K562 (cell line): ENCODE measurements around the gene PLOD1. TPM values are rescaled to one million over a fixed set of nuclear protein-coding genes. Genes with fewer than 3 reads are reported as not detected.

Source experiments
- ARID1B ChIP-seq: fragments of 450-650 bp; IDR thresholded peaks from 2 replicates; pipeline ENCODE4 v1.6.1; 2016; ENCODE audit warnings: antibody characterized with exemption, mild to moderate bottlenecking, inconsistent platforms
- BCOR ChIP-seq: fragments of 450-650 bp; IDR thresholded peaks from 2 replicates; pipeline ENCODE4 v1.6.1; 2016
- ESRRB ChIP-seq: fragments of 250-450 bp; sonication (Bioruptor Pico); IDR thresholded peaks from 2 replicates; pipeline ENCODE4 v1.5.0; 2020; ENCODE audit warnings: mild to moderate bottlenecking, moderate library complexity, borderline replicate concordance
- EWSR1 ChIP-seq: fragments of 450-650 bp; IDR thresholded peaks from 2 replicates; pipeline ENCODE4 v1.6.1; 2018; ENCODE audit warnings: borderline replicate concordance, mild to moderate bottlenecking, low read depth, moderate library complexity; ENCODE audit not compliant: partially characterized antibody
- FOXP1 ChIP-seq: sonication (generic); formaldehyde crosslinking; IDR thresholded peaks from 2 replicates; pipeline ENCODE4 v1.8.0; 2022; ENCODE audit warnings: mild to moderate bottlenecking, missing genetic modification reagents
- HMGN3 ChIP-seq: IDR thresholded peaks from 2 replicates; pipeline ENCODE4 v1.6.1; 2011; ENCODE audit warnings: borderline replicate concordance, low read depth, mild to moderate bottlenecking, mixed read lengths, low read length; ENCODE audit not compliant: insufficient read length; ENCODE audit errors: extremely low read depth
- HNRNPUL1 ChIP-seq: fragments of 200-400 bp; formaldehyde crosslinking; IDR thresholded peaks from 2 replicates; pipeline ENCODE4 v1.6.1; 2017; ENCODE audit warnings: low read length
- ILK ChIP-seq: fragments of 450-650 bp; IDR thresholded peaks from 2 replicates; pipeline ENCODE4 v1.6.1; 2016; ENCODE audit warnings: missing genetic modification characterization, low read depth, mild to moderate bottlenecking, missing compliant biosample characterization, moderate library complexity, borderline replicate concordance
- KDM2B ChIP-seq: fragments of 250-450 bp; sonication (Bioruptor Pico); IDR thresholded peaks from 2 replicates; pipeline ENCODE4 v1.8.0; 2021; ENCODE audit warnings: mild to moderate bottlenecking, moderate library complexity
- KLF16 ChIP-seq: IDR thresholded peaks from 2 replicates; pipeline ENCODE4 v1.6.1; 2016; ENCODE audit warnings: antibody characterized with exemption
- MTA2 ChIP-seq: fragments of 450-650 bp; IDR thresholded peaks from 2 replicates; pipeline ENCODE4 v1.6.1; 2016; ENCODE audit warnings: low read depth
- PCBP1 ChIP-seq: fragments of 200-400 bp; formaldehyde crosslinking; IDR thresholded peaks from 2 replicates; pipeline ENCODE4 v1.6.1; 2018; ENCODE audit warnings: mild to moderate bottlenecking, low read depth, low read length; ENCODE audit not compliant: poor library complexity, severe bottlenecking
- SAP30 ChIP-seq: fragments of 200-600 bp; sonication (generic); IDR thresholded peaks from 2 replicates; pipeline ENCODE4 v1.6.1; 2012; ENCODE audit warnings: borderline replicate concordance, low read depth, mild to moderate bottlenecking, moderate library complexity, low read length, control low read depth, inconsistent platforms; ENCODE audit not compliant: insufficient read depth, poor library complexity, severe bottlenecking
- SMAD1 ChIP-seq: fragments of 150-350 bp; IDR thresholded peaks from 2 replicates; pipeline ENCODE4 v1.6.1; 2014; ENCODE audit warnings: low read length, low read depth; ENCODE audit not compliant: partially characterized antibody
- SUPT5H ChIP-seq: fragments of 450-650 bp; IDR thresholded peaks from 2 replicates; pipeline ENCODE4 v1.6.1; 2016
- U2AF2 ChIP-seq: fragments of 200-400 bp; formaldehyde crosslinking; optimal IDR thresholded peaks from 2 replicates; pipeline ENCODE3; 2017; ENCODE audit warnings: low read depth, mild to moderate bottlenecking, low read length
- WHSC1 ChIP-seq: IDR thresholded peaks from one replicate; pipeline ENCODE4 v1.6.1; 2012; ENCODE audit warnings: low read length, control low read depth, inconsistent platforms
- YBX1 ChIP-seq: fragments of 450-650 bp; IDR thresholded peaks from 2 replicates; pipeline ENCODE4 v1.7.1; 2016; ENCODE audit warnings: mild to moderate bottlenecking
- ZNF263 ChIP-seq: sonication (generic); formaldehyde crosslinking; IDR thresholded peaks from 2 replicates; pipeline ENCODE4 v1.8.0; 2022; ENCODE audit warnings: mild to moderate bottlenecking, missing genetic modification reagents, borderline replicate concordance
- ZNF507 ChIP-seq: conservative IDR thresholded peaks from 2 replicates; pipeline ENCODE4 v1.6.1; 2017; ENCODE audit warnings: missing genetic modification characterization, missing compliant biosample characterization
- ZNF57 ChIP-seq: fragments of 450-650 bp; formaldehyde crosslinking; IDR thresholded peaks from 2 replicates; pipeline ENCODE4 v1.4.0; 2020; ENCODE audit warnings: mild to moderate bottlenecking, moderate library complexity
- ZNF583 ChIP-seq: fragments of 250-450 bp; sonication (Bioruptor Pico); IDR thresholded peaks from 2 replicates; pipeline ENCODE4 v1.4.0; 2020
- polyA plus RNA-seq, 8 experiments: library from polyadenylated mRNA; depleted of rRNA in 4 of 8; stranded (reverse) in 5 of 8; unstranded in 3 of 8; fragments of >200 nt; fragmentation: Nextera tagmentation in 2 of 8; fragmentation: Illumina TruSeq in 1 of 8; extraction: Ambion mirVana in 2 of 8; extraction: Trizol in 1 of 8; gene quantifications; 2 replicates each; pipeline versions ENCODE4 v1.2.1 to v1.2.3, GENCODE V29; 2011 to 2014; ENCODE audit warnings: inconsistent platforms in 1 of 8, missing spikeins in 1 of 8
- total RNA-seq, 7 experiments: library from RNA; depleted of rRNA in 6 of 7; stranded (reverse); fragments of >200 nt in 6 of 7; fragmentation: Illumina TruSeq in 2 of 7; extraction: Trizol in 2 of 7; gene quantifications; 2 replicates each; pipeline versions ENCODE4 v1.2.1 to v1.2.3, GENCODE V29; 2011 to 2021; ENCODE audit warnings: low replicate concordance in 1 of 7
- TF ChIP-seq, protein P1 (sequence below): fragments of 250-450 bp; sonication (Bioruptor Pico); IDR thresholded peaks from 2 replicates; pipeline ENCODE4 v1.5.0; 2021
- TF ChIP-seq, protein P2 (sequence below): sonication (generic); formaldehyde crosslinking; IDR thresholded peaks from 2 replicates; pipeline ENCODE4 v1.8.0; 2023; ENCODE audit warnings: mild to moderate bottlenecking, missing genetic modification reagents
- TF ChIP-seq, protein P3 (sequence below): IDR thresholded peaks from 3 replicates; pipeline ENCODE4 v1.6.1; 2011; ENCODE audit warnings: borderline replicate concordance, mild to moderate bottlenecking, moderate library complexity; ENCODE audit not compliant: insufficient read length; ENCODE audit errors: extremely low read depth
- TF ChIP-seq, protein P4 (sequence below): fragments of 250-450 bp; sonication (Bioruptor Pico); IDR thresholded peaks from 2 replicates; pipeline ENCODE4 v1.9.0; 2021; ENCODE audit warnings: mild to moderate bottlenecking

The PLOD1 gene
- total and polyA plus RNA-seq, 9 of the 15 experiments (the other 6 are each of a cell fraction or from before 2014, with no cell fraction given): 16.6 to 90.8 (median 52.7) TPM

DNA sequence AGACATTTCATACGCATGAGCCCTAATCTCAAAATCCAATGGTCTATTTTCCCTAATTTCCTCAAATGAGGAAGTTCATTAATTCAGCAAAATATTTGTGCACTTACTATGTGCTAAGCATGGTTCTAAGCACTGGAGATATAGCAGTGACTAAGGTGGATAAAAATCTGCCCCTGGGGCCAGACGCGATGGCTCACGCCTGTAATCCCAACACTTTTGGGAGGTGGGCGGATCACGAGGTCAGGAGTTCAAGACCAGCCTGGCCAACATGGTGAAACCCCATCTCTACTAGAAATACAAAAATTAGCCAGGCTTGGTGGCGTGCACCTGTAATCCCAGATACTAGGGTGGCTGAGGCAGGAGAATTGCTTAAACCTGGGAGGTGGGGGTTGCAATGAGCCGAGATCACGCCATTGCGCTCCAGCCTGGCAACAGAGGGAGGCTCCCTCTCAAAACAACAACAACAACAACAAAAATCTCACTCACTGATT, 80.5 kb downstream of the PLOD1 start (continued):
- TF ChIP-seq SUPT5H: no peak
- TF ChIP-seq ESRRB (CRISPR knock-in tag): no peak
- TF ChIP-seq, protein P1, sequence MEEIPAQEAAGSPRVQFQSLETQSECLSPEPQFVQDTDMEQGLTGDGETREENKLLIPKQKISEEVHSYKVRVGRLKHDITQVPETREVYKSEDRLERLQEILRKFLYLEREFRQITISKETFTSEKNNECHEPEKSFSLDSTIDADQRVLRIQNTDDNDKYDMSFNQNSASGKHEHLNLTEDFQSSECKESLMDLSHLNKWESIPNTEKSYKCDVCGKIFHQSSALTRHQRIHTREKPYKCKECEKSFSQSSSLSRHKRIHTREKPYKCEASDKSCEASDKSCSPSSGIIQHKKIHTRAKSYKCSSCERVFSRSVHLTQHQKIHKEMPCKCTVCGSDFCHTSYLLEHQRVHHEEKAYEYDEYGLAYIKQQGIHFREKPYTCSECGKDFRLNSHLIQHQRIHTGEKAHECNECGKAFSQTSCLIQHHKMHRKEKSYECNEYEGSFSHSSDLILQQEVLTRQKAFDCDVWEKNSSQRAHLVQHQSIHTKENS: no peak
- TF ChIP-seq BCOR: peak; percentile 75
- TF ChIP-seq, protein P2, sequence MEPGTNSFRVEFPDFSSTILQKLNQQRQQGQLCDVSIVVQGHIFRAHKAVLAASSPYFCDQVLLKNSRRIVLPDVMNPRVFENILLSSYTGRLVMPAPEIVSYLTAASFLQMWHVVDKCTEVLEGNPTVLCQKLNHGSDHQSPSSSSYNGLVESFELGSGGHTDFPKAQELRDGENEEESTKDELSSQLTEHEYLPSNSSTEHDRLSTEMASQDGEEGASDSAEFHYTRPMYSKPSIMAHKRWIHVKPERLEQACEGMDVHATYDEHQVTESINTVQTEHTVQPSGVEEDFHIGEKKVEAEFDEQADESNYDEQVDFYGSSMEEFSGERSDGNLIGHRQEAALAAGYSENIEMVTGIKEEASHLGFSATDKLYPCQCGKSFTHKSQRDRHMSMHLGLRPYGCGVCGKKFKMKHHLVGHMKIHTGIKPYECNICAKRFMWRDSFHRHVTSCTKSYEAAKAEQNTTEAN (CRISPR knock-in tag): no peak
- no peak for TF ChIP-seq EWSR1
- TF ChIP-seq, protein P3, sequence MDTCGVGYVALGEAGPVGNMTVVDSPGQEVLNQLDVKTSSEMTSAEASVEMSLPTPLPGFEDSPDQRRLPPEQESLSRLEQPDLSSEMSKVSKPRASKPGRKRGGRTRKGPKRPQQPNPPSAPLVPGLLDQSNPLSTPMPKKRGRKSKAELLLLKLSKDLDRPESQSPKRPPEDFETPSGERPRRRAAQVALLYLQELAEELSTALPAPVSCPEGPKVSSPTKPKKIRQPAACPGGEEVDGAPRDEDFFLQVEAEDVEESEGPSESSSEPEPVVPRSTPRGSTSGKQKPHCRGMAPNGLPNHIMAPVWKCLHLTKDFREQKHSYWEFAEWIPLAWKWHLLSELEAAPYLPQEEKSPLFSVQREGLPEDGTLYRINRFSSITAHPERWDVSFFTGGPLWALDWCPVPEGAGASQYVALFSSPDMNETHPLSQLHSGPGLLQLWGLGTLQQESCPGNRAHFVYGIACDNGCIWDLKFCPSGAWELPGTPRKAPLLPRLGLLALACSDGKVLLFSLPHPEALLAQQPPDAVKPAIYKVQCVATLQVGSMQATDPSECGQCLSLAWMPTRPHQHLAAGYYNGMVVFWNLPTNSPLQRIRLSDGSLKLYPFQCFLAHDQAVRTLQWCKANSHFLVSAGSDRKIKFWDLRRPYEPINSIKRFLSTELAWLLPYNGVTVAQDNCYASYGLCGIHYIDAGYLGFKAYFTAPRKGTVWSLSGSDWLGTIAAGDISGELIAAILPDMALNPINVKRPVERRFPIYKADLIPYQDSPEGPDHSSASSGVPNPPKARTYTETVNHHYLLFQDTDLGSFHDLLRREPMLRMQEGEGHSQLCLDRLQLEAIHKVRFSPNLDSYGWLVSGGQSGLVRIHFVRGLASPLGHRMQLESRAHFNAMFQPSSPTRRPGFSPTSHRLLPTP: peak; percentile 36
- TF ChIP-seq WHSC1: no peak
- peak; percentile 74 for TF ChIP-seq ARID1B
- TF ChIP-seq KLF16: no peak
- TF ChIP-seq, protein P4, sequence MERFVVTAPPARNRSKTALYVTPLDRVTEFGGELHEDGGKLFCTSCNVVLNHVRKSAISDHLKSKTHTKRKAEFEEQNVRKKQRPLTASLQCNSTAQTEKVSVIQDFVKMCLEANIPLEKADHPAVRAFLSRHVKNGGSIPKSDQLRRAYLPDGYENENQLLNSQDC (CRISPR knock-in tag): no peak
- TF ChIP-seq HMGN3: no peak
- no peak for TF ChIP-seq ZNF583 (CRISPR knock-in tag)
- TF ChIP-seq ILK (tag): no peak
- no peak for TF ChIP-seq KDM2B (CRISPR knock-in tag)
- TF ChIP-seq SAP30: no peak
- no peak for TF ChIP-seq ZNF57 (CRISPR knock-in tag)
- TF ChIP-seq YBX1: no peak
- TF ChIP-seq SMAD1: no peak
- TF ChIP-seq ZNF507 (tag): no peak
- no peak for TF ChIP-seq MTA2
- TF ChIP-seq HNRNPUL1: no peak
- TF ChIP-seq PCBP1: no peak
- no peak for TF ChIP-seq FOXP1 (CRISPR knock-in tag)
- TF ChIP-seq U2AF2: no peak
- TF ChIP-seq ZNF263 (CRISPR knock-in tag): no peak
